Measurements from ENCODE around the gene NF1. TPM values are rescaled to one million over a fixed set of nuclear protein-coding genes. Genes with fewer than 3 reads are reported as not detected.

The NF1 gene
- total and polyA plus RNA-seq, 2 of the 13 experiments (the other 11 are each of a cell fraction or from before 2014, with no cell fraction given): 21.5 to 26.5 TPM

GRCh38 chr17:31231852-31232251 lies 137.1 kb downstream of the NF1 start (continued):
- TF ChIP-seq AKNA (CRISPR knock-in tag; IDR thresholded peaks at IDR 0.05; ENCODE audit: borderline replicate concordance) (no peak), MZF1 (CRISPR knock-in tag; IDR thresholded peaks at IDR 0.05; ENCODE audit: borderline replicate concordance) (no peak), ZNF800 (CRISPR knock-in tag; IDR thresholded peaks at IDR 0.05) (no peak), NFIC (IDR thresholded peaks at IDR 0.05; ENCODE audit: low read length) (no peak), SAP130 (CRISPR knock-in tag; IDR thresholded peaks at IDR 0.05; ENCODE audit: low read depth) (no peak)

- H3K27ac ChIP-seq (ENCODE audit: extremely low read length, insufficient read depth, low read length): no peak overlapping the region
- no TSS peak for BruUV-seq (replicated peaks)
- FAIRE-seq: no peak
- H3K9ac ChIP-seq (ENCODE audit: insufficient read depth, low read depth, low read length): no peak overlapping the region
- ChIA-PET CTCF (ENCODE audit: low intra/inter-chr PET ratio, low total read pairs) (no interaction called here), POLR2A (no interaction called here)
- no peaks in the 10 kb centered on the region for H4K20me1 ChIP-seq (ENCODE audit: insufficient read depth, low read length)
- no peak for ATAC-seq
- no peaks in the 10 kb centered on the region for H3K27me3 ChIP-seq (ENCODE audit: control insufficient read depth in 1 of 2, insufficient read depth in 2 of 2, low read length in 2 of 2)
- no peak overlapping the region for H3K4me3 ChIP-seq (replicated peaks in 1 of 3; ENCODE audit: insufficient read depth in 1 of 3, low read depth in 2 of 3, low read length in 3 of 3)
- no peaks in the 10 kb centered on the region for H3K4me1 ChIP-seq (ENCODE audit: insufficient read depth, low read length)
- H3K4me2 ChIP-seq (ENCODE audit: low read depth, low read length): no peak overlapping the region
- TF ChIP-seq ZNF569 (CRISPR knock-in tag; IDR thresholded peaks at IDR 0.05; ENCODE audit: borderline replicate concordance): no peak
- TF ChIP-seq FOXJ3 (CRISPR knock-in tag; IDR thresholded peaks at IDR 0.05; ENCODE audit: borderline replicate concordance): no peak
- TF ChIP-seq ZNF280B (CRISPR knock-in tag; IDR thresholded peaks at IDR 0.05; ENCODE audit: borderline replicate concordance): no peak
- TF ChIP-seq ZZZ3 (CRISPR knock-in tag; IDR thresholded peaks at IDR 0.05; ENCODE audit: borderline replicate concordance): no peak
- no peaks in the 10 kb centered on the region for H3K9me3 ChIP-seq (ENCODE audit: low read length)
- in situ Hi-C loops (cut with HindIII; ENCODE audit: extremely low pct_ligation_motif_present, low pct_unique_long_range_greater_than_20kb): no loop called here
- H3K36me3 ChIP-seq (replicated peaks in 1 of 2; ENCODE audit: control insufficient read depth in 1 of 2, insufficient read depth in 2 of 2, low read length in 2 of 2): peaks cover 6 to 34% of the 10 kb centered on the region in 2 experiments
- no peak overlapping the region for H2AFZ ChIP-seq (ENCODE audit: low read length)
- H3K79me2 ChIP-seq (ENCODE audit: insufficient read depth, low read length): no peaks in the 10 kb centered on the region
- 98% methylated on average over 4 of the region's 4 CpGs for WGBS (ENCODE audit: low lambda C conversion rate)
- intact Hi-C loops (cut with micrococcal nuclease; ENCODE audit: unreplicated experiment): no loop called here
- no peak for DNase-seq (ENCODE audit: low spot score)
Measured at GRCh38 chr17:31235110-31235509, 140.3 kb downstream of the NF1 start.
